GM12873 (cell line): ENCODE results near the gene AFAP1L1.

Experiments
- TF ChIP-seq, protein P1 (sequence below): IDR thresholded peaks from 2 replicates; pipeline ENCODE4 v1.5.1; 2012; ENCODE audit warnings: low read depth, mild to moderate bottlenecking, moderate library complexity, low read length, control low read depth; ENCODE audit not compliant: insufficient read depth; ENCODE audit errors: missing control alignments

Gene AFAP1L1

DNA sequence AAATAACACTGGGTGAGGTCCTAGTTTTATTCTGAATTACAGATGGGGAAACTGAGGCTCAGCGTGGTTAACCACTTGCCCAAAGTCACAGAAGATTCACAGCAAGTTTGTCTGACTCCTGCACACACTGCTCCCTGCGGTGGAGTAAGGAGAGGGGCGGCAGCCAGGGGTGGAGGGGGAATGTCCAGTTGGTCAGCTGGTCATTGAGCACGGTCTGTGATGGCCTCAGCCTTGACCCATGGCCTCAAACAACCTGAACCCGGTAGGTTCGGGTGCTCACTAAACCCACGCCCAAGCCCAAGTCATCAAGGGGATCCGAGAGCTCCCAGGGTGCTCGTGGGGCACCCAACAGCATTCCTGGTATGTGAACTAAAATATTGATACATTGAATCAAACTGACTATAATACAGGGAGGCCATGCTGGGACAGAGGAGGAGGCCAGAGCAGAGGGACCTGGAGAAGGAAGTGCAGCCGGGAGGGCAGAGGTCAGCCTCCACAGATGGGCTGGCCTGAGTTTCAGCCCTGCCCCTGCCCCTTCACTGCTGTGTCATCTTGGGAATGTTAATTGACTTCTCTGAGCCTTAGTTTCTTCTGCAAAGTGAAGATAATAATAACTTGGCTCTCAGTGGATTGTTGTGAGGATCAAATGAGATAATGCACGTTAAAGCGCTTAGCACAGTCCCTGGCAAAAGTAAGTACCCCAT is 111.0 kb downstream of the AFAP1L1 start:
- TF ChIP-seq, protein P1, sequence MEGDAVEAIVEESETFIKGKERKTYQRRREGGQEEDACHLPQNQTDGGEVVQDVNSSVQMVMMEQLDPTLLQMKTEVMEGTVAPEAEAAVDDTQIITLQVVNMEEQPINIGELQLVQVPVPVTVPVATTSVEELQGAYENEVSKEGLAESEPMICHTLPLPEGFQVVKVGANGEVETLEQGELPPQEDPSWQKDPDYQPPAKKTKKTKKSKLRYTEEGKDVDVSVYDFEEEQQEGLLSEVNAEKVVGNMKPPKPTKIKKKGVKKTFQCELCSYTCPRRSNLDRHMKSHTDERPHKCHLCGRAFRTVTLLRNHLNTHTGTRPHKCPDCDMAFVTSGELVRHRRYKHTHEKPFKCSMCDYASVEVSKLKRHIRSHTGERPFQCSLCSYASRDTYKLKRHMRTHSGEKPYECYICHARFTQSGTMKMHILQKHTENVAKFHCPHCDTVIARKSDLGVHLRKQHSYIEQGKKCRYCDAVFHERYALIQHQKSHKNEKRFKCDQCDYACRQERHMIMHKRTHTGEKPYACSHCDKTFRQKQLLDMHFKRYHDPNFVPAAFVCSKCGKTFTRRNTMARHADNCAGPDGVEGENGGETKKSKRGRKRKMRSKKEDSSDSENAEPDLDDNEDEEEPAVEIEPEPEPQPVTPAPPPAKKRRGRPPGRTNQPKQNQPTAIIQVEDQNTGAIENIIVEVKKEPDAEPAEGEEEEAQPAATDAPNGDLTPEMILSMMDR = no peak

GRCh38 chr5:149383399-149383798 is 111.7 kb downstream of the AFAP1L1 start:
- TF ChIP-seq, protein P1 = no peak

DNA sequence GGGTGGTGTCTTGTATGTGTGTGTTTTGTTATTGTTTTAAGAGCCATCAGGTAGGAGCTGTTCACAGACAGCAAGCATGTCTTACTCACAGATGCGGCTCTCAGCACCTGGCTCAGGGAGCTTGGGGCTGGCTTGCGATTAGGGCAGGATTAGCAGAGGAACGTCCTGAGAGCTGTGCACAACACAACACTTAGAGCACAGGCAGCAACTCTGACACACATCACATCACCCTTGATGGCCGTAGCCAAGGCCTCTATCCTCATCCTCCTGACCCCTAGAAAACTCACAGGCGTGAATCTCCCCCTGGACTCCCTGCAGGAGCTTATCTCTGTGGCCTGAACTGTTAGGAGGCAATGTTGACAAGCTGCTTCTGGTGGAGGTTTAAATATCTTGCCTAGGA is 114.5 kb downstream of the AFAP1L1 start:
- TF ChIP-seq, protein P1 = no peak

- TF ChIP-seq, protein P1 = no peak
Observed at GRCh38 chr5:149387081-149387631, 115.5 kb downstream of the AFAP1L1 start.

DNA sequence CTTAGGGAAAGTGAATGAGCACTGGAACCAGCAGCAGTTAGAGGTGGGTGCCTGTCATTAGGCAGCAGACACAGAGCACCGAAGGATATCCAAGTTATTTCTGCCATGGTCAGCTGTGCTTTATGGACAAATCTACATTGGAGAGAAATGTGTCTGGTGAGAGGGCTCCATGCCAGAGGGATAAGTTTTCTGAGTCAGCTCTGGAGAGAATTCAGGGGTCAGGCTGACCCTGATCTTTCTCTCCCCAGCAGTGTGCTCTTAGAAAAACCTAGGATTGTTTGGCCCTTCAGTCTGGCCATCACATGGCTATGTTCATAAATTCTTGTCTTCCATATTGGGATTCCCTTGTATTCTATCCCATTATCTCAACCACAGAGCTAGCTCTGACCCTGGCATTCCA is 116.3 kb downstream of the AFAP1L1 start:
- TF ChIP-seq, protein P1 = no peak

DNA sequence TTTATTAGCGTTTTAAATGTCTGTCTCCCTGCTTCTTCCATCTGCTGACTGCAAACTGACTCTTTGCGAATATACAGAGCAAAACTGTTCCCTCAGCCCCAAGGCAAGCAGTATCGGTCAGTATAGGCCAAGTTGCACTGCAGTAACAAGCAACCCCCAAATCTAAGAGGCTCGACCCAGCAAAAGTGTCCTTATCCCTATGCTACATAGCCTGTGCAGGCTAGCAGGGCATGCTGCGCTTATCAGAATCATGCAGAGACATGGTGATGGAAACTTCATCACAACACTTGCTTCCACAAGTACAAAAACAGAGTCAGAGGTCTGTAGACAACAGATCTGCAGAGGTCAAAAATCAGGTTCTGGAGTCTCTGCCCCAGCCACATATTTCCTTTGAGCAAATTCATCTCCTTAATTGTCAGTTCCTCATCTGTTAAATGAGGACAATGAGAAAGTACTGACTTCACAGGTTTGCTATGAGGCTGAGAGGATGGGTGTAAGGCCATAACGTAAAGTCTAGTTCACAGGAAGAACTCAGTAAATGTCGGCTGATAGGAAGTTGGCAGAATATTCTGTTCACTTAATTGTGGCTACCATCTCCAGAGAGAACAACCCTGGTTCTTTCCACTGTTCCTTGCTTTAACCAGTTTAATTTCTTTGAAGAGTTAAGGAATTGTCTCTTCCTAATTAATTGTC is 117.0 kb downstream of the AFAP1L1 start:
- TF ChIP-seq, protein P1 = no peak
